HCT116 (cell line): ENCODE results near the gene DOCK2.

ENCODE experiments used
- CEBPB ChIP-seq: IDR thresholded peaks from 2 replicates; pipeline ENCODE4 v1.6.1; 2012; ENCODE audit warnings: low read depth
- CTCF ChIP-seq, 3 experiments: fragments of 200-600 bp in 1 of 3; sonication (generic) in 1 of 3; IDR thresholded peaks in 2 of 3; conservative IDR thresholded peaks in 1 of 3; 2 replicates each; pipeline ENCODE4 v1.5.1; 2012 to 2017; ENCODE audit warnings: low read depth in 2 of 3, low read length in 2 of 3, antibody characterized with exemption in 1 of 3, borderline replicate concordance in 1 of 3, control low read depth in 1 of 3, mild to moderate bottlenecking in 1 of 3, mixed read lengths in 1 of 3, mixed run types in 1 of 3, moderate library complexity in 1 of 3; ENCODE audit not compliant: insufficient read depth in 1 of 3
- EZH2 ChIP-seq: fragments of 200-600 bp; sonication (generic); IDR thresholded peaks from 2 replicates; pipeline ENCODE4 v1.6.1; 2017; ENCODE audit warnings: antibody characterized with exemption, mixed run types
- POLR2A ChIP-seq: IDR thresholded peaks from 2 replicates; pipeline ENCODE4 v1.7.0; 2011; ENCODE audit warnings: borderline replicate concordance; ENCODE audit not compliant: insufficient read depth, insufficient read length; ENCODE audit errors: extremely low read depth
- POLR2AphosphoS5 ChIP-seq: IDR thresholded peaks from 2 replicates; pipeline ENCODE4 v1.6.1; 2011; ENCODE audit warnings: mild to moderate bottlenecking, low read depth, low read length, moderate library complexity
- TF ChIP-seq, protein P1 (sequence below): IDR thresholded peaks from 2 replicates; pipeline ENCODE4 v1.6.1; 2012

DNA sequence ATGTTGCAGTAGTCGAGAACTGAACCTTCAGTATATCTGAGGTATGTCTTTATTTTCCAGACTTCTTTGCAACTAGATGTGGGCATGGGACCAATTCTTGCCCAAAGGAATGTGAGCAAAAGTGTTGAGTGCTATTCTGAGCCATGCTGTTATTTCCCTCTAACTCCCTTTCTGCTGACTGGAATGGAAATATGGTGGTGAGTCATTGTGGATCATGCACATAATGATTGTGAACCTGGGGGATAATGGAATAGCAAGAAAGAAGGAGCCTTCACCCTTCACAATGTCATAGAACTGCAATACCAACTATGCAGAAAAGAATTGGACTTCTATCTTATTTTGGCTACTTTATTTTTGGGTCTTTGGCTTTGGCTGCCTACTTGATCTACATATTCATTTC lies 10.3 kb upstream of the DOCK2 start:
- TF ChIP-seq CEBPB (no peak), POLR2AphosphoS5 (no peak), POLR2A (no peak), CTCF (IDR thresholded peaks at IDR 0.05 in 2 of 3, conservative IDR thresholded peaks at IDR 0.05 in 1 of 3; ENCODE audit: borderline replicate concordance in 1 of 3, insufficient read depth in 1 of 3, low read depth in 2 of 3, low read length in 2 of 3) (no peak), EZH2 (no peak)
- TF ChIP-seq, protein P1, sequence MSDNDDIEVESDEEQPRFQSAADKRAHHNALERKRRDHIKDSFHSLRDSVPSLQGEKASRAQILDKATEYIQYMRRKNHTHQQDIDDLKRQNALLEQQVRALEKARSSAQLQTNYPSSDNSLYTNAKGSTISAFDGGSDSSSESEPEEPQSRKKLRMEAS, result no peak
